T-helper 2 cell (primary cell): ENCODE data around the gene ICA1.

Source experiments
- DNase-seq, 5 experiments: peaks; one replicate each; pipeline versions ENCODE4 v3.0.0 to v3.0.0-alpha.2; 2012 to 2022

Gene ICA1

DNA sequence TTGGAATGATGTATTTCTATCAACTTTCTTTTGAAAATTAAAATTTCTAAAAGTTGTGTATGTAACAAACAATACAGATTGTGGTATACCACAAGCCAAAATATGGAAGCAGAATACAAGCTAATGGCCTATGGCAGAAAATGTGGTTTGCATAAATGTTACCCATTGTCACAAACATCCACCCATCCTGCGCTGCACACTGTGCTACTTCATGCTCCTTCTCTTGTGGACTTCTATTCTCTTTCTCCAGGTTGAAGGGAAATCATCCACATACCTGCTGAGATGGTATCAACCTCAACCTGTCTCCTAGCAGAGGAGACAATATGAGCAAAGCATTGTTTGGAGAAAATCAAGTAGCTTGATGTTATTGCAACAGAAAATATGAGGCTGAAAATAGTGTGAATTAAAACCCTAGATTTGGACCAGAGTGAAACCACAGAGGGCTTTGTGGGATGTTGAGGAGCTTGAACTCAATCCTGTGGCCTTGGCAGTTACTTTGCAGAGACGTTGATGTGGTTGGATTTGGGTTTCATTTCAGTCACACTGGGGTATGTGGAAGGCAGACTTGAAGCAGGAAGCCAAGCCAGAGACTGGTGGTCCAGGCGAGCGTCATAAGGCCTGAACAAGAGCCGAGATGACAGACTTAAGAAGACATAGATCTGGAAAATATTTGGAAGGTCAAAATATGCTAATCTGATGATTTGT lies 63.8 kb downstream of the ICA1 start:
- peak in 2 of 5 experiments; percentile 71 to 98 for DNase-seq

DNA sequence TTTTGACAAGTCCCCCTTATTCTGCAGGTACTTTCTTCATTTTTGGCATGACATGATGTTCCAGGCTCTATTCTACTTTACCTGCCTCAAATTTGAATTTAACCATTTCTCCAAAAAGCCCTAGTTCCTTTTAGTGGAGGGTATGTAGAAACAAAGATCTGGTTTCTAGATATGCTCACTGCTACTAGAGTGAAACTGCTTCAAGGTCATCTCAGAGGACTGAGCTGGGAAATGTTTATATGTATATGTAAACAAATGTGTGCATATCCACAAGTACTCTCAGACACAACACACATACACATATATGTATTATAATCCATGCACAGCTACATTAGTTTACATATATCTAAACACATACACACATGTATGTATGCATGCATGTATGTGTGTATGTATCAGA lies 69.1 kb downstream of the ICA1 start:
- peak in 1 of 5 experiments; percentile 27 for DNase-seq

DNA sequence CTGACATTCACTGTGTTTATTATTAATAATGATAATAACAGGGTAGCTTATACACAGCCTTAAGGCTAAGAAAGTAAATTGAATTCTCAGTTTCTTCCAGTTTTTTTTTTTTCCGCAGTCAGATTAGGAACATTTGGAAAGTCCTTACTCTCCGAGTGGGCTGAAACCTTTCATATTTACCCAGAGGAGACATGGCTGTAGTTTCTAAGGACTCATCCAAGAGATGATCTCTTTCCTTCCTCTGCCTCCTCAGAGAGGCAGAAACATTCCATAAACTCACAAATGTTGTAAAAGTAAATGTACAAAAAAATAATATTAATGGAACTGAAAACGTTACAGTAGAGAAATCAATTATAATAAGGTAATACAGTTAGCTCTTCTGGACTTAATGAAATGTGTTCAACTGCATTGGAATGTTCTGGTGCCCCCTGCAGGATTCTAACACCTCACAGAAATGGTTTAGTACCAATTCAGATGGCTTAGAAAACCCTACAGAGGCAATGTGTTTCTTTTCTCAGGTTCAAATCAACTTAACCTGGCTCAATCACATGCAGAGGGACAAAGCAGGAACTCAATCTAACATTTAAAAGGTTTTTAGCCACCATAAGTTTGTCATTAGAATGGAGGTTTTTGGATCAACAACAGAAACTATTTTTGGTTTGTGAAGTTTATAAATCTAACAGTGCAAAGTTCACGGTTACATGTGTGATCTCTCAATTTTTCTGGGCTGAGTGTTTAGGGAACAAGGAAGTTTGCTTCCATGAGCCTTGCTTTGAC lies 71.7 kb downstream of the ICA1 start:
- DNase-seq, result peak in 4 of 5 experiments; percentile 23 to 83 (median 39)

DNA sequence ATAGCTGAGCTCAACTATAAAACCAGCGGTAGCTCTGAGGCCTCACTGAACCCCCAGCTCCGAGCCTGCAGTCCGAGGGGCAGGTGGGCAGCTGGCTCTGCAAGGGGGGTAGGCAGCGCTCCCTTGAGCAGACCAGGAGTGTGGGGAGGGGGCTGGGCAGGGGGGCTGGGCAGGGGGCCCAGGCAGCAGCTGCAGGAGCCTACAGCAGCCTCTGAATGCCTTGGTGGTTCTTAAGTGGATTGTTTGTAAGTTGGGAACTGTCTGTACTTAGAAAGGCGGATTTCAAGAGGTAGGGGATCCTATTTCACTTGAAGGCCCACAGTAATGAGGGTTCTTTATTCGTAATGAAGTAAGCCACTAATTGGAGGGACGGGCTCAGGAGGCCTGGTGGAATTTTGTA lies 72.3 kb downstream of the ICA1 start:
- DNase-seq, result no peak

DNA sequence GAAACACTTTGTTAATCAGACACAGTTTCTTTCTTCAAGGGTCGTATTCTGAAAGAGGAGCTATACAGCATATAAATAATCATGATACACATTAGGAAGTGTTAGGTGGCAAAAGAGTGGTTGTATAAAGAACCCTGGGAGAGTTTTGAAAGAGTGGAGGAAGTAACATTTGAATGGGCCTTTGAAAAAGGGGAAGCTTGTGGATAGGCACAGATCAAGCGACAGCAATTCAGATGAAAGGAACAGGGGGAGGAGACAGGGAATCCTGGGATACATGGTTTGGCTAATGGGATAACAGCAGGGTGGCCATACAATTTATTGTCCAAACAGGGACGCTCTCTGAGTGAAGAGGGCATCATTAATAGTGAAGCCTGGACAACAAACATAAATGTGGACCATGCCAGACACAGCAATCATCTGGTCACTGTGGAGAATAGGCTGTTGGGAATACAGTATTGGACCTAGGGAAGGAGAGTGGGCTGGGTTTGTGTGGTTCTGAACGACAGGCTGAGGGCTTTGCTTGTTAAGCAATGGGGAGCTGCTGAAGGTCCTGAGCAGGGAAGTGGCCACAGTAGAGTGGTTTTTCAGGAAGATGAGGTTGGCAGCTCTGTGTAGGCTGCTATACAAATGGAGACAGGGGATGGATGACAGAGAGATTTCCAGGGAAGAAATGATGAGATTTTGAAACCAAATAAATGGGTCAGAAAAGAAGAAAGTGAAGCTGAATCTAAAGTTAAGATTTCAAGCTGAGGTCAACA lies 75.9 kb downstream of the ICA1 start:
- DNase-seq, result no peak

DNA sequence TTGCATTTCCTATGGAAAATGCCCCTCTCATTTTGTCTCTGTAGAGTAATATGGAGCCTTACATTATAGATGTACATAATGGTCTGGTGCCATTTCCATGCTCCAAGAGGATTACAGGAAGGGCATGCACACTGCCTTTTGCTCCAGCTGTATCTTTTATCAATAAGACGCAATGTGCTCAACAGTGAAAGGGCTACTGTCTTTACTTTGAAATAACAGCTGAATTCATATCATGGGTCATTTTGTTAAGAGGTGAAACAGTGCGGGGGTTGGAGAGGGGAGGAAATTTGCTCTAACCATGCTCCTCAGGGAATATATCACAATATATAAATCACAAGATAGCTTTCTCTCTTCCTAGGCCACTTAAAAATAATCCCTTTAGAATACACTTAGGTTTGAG lies 77.7 kb downstream of the ICA1 start:
- DNase-seq, result no peak

DNA sequence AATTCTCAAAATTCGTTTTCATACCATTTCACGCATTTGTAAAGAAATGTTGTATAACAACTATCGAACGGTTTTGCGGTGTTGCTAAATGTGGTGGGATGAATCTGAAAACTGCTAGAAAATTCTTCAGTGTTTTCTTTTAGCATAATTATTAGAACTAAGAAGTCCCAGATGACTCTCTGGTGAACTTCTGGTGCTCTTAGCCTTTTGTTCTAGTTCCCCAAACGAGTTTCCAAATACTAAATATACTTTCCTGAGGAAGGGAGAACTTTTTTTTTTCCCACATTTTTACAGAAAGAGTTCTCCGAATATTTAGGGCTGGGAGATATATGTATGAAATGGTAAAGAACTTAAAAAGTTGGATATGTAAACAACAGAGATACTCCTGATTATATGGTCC lies 82.5 kb downstream of the ICA1 start:
- no peak for DNase-seq

DNA sequence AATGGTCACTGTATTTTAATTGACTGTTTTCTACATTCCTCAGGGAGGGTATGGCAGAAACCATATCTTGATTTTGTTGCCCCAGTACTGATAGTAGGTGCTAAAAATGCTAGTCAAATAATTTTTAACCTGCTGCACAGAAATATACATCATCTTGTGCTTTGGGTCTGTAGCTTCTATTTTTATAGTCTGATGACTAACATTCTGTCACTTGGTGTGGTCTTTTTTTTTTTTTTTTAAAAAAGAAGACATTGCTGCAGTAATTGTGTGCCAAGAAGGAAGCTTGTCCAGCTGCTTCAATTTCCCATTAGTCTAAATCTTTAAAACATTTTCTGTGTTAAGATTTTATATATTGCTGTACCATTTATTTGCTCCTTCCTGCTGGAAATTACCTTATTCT lies 83.6 kb downstream of the ICA1 start:
- no peak for DNase-seq

DNA sequence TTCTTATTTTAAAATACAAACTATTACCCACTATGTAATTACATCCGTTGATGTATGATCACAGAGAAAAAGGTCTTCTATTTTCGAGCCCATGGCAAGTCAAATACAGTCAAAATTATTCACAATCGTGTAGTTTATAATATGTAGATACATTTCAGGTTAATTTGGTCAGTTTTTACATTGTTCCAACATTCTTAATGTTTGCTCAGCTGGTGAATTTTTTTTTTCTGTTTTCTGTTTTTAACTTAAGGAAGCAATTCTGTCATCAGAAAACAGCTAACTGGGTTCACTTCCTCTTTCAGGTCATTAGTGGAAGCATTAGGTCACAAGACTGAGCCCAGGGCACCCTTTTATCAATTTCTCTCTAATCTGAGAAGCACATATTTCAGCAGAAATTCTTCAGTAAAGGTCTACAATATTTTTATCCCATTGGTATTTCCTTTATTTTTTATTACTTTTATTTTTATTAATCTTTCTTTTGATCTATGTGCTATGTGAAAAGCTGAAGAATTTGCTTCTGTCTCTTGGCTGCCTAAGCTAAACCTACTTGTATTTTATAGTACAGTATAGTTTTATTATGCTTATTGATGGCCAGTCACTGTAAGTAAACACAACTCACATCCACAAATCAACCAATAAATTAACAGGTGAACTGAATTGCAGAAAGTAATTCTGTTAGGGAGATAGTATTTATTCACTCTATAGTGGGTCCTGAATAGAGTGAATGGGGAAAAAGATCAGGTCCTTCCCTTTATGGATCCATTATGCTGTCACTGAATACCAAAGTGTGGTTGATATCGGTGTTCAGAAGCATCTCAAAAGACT lies 84.6 kb downstream of the ICA1 start:
- peak in 1 of 5 experiments; percentile 76 for DNase-seq

DNA sequence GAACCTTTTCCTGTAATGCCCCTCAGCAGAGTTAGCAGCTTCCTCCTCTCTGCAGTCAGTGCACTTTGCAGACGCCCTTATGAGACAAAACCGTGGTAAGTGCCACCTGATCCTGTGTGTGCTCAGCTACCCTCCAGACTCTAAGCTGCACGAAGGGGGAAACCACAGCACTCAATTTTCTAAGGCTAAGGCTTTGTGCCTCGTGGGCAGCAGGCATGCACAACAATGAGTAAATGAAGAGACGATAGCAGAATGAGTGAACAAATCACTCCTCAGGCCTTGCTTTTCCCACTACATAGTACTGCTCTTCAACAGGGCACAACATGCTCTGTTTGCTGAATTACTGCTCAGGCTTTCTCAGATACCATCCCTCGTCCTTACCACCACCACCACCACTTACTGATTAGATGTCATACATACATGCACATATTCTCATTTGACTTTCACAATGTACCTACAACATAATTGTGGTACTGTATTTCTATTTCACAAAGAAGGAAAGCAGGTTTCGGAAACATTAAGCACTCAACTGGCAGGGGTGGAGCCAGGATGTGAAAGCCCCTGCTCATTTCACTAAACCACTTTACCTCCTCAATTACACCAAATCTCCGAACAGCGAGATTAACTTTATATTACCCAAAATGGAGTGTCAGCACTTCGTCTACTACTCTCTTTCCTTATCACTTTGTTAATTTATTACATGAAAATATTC lies 85.4 kb downstream of the ICA1 start:
- DNase-seq, result peak in 4 of 5 experiments; percentile 19 to 98 (median 46)

DNA sequence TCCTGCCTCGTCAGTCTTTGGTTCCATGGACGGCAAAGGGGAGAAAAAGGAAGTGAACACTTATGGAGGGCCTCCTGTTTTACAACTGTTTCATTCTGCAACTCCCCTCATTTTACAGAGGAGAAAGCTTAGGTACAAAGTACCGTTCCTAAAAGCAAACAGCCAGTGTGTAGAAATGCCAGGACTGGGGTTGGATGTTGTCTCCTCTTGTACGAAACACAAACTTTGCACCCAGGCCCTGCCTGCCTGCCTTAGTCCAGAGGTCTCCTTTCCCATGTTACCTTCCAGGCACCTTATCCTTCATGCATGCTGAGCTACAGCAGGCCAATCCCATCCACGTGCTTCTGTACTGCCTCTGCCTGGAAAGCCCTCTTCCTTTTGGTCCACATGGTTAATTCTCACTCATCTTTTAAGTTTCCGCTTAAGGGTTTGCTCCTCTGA lies 86.0 kb downstream of the ICA1 start:
- DNase-seq, result no peak

DNA sequence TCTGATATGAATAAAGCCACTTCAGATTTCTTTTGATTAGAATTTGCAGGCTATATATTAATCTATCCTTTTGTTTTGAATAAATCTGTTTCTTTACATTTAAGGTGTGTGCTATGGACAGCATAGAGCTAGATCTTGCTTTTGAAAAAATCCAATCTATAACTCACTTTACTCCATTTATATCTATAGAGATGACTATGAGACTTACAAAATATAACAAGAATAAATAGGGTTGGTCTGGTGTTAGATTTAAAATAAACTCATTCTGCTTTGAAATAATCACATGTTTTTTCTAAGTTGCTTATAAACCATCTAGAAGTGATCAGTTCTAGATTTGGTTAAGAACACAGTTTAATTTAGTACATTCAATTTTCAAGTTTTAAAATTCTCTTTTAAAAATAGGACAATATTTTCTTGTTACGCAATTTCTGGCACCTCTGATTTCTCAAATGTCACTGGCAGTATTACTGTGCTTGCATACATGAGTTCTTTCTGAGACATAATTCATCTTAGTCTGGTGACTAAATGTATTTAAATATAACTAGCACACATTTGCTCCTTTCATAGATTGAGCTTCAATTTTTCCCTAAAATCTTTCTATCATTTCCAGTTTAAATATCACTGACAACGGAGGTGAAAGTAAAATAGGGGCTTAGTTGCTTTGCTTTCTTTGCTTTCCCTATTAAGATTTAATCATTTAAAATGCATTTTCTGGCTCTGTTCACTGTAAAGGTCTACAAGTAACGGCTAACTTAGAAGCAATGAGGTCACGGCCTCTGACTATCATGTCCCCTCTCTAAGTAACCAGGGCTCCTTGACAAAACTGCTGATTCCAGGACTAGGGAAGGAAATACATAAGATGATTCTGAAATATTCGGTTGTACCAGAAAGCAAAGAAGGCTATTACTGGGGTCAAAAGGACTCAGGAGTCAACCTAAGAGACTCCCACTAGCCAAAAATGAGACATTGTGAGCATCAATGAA lies 89.3 kb downstream of the ICA1 start:
- DNase-seq, result no peak

DNA sequence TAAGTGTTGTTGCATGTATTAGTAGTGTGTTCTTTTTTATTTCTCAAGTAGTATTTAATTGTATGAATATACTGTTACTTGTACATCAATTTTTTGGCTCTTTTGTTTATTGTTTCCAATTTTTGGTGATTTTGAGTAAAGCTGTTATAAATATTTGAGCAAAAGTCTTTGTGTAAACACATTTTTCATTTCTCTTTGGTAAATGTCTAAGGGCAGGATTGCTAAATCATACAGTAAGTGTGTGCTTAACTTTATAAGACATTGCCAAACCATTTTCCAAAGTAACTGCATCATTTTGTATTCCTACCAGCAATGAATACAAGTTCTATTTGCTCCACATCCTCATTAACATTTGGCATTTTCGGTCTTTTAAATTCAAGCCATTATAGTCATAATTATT lies 92.8 kb downstream of the ICA1 start:
- DNase-seq, result no peak

DNA sequence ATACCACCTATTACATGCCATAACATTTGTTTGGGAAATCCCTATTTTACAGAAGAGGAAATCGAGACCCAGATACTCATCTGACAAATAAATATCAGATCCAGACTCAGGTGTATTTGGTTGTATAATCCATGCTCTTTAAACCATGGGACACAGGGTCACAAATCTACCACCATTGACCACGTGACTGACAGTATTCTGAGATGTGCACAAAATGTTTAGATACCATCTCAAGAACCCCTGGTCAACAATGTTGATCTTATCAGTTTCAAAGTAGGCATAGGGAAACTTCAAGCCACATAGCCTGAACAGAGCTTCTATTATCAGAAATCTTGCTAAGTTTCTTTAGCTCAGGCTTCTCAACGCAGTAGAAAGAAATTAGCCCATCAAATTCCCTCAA lies 93.6 kb downstream of the ICA1 start:
- DNase-seq, result no peak

DNA sequence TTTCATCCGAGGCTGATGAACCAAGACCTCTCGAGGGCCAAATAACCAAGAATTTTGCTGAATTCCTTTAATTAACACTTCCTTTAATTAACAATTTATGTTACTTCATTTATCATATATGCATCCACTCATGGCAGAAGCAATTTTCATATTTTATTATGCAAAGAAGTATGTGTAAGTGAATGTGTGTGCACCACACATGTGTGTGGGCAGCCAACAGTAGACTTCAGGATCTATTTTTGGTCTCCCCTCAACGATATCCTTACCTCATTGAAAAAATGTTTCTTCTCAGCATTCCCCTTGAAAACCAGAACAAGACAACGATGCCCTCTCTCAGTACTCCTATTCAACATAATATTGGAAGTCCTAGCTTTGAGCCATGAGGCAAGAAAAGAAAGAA lies 96.8 kb downstream of the ICA1 start:
- no peak for DNase-seq

DNA sequence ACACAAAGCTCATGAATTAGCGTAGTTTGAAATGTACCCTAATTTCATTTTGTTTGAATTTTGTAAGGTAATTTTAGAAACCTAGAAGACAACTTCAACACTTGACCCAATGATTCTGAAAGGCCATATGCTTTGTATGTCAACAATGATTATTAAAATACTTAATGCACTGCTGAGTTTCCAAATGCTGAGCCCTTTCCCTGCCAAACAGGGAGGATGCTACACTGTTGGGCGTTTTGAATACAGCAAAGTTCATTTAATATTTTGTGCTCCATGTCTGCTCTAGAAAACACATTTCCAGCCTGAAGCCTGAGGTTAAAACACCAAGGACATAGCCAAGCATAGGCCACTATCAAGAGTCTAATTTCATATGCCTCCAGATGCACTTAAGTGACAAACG lies 99.8 kb downstream of the ICA1 start:
- no peak for DNase-seq

DNA sequence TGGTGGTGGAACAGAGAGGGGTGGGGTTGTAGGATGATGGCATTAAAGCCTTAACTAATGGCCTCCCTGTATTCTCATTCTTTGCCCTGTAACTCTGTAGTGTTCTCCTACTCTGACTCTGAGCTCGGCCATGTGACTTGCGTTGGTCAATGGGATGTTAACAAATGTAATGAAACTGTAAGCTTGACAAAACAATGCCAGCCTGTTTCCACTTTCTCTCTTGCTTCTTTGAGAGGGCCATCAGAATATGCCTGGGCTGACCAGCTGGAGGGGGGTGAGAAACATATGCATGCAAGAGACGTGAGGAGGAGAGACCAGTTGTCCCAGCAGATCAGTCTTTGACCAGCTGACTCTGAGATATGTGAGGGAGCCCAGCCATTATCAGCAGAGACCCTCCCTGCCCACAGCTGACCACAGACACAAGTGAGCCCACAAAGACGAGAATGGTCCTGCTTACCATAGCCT lies 100.6 kb downstream of the ICA1 start:
- DNase-seq, result no peak

DNA sequence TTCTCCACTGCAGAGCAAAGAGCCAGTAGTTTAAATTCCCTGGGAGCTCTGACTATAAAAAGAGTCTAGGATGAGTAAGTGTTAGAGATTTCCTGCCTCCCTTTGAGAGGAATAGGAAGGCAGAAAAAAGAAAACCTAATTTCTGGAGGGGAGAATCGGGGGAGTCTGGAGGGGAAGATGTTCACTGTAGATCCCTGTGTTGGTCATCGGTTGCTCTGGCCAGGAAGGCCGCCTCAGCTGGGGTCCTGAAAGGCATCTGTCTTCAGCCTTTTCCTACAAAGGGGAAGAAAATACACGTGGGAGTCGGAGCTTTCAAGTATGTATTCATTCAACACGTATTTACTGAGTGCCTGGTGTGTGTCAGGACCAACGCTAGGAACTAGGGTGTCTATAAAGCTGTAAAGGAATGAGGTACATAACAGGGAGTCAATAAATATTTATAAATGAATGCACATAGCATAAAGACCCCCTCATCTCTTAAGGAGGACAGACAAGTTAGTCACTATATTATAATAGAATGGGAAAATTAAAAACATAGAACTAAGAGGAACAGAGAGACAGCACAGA lies 101.1 kb downstream of the ICA1 start:
- DNase-seq, result no peak

DNA sequence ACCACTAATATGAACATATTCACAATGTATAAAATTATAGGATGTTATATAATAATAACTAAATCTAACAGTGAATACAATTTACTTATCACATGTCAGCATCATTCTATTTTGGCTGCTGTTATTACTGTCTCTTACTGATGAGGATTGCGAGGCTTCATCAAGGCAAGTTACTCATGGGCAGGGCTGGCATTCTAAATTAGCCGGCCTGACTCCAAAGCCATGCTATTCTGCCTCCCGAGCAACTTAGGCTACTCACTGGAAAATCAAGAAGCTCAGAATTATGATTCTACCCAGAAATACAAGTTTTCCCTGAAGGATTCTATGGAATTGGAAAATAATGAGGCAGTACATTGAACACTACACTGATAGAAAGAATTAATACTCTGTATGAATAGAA lies 101.7 kb downstream of the ICA1 start:
- DNase-seq, result no peak

DNA sequence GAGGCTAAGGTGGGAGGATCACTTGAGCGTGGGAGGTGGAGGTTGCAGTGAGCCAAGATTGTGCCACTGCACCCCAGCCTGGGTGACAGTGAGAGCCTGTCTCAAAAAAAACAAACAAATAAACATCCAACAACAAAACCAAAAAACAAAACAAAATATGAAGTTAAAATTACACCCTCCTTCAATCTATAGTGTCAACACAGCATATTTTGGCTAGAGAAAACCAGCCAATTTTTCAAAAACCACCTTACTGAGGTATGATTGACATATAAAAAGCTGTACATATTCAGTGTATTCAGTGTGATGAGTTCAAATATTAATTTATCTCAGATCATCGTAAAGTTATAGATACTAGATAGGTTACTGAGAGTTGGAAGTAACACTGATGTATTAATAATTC lies 102.4 kb downstream of the ICA1 start:
- no peak for DNase-seq
